Measurements from ENCODE around the gene GRB14.

Gene GRB14

GRCh38 chr2:164447660-164448059, 173.6 kb downstream of the GRB14 start:
- Histone ChIP-seq H3K79me2 (ENCODE audit: insufficient read depth, low read length) (no peaks in the 10 kb centered on the region), H3K4me1 (ENCODE audit: insufficient read depth, low read length) (peaks cover 7% of the 10 kb centered on the region; the same call in 1 of the 2 replicates), H3K9ac (ENCODE audit: low read depth, low read length) (no peak overlapping the region), H3K27ac (ENCODE audit: low read length) (no peak overlapping the region), H3K36me3 (ENCODE audit: insufficient read depth, low read length) (no peaks in the 10 kb centered on the region), H3K4me2 (ENCODE audit: insufficient read depth, low read length) (no peak overlapping the region), H3K27me3 (ENCODE audit: insufficient read depth, low read length, poor library complexity) (peaks cover 8% of the 10 kb centered on the region), H3K4me3 (ENCODE audit: low read depth in 1 of 2, low read length in 2 of 2) (no peak overlapping the region), H3K9me3 (ENCODE audit: insufficient read depth, low read length, severe bottlenecking) (no peaks in the 10 kb centered on the region), H2AFZ (ENCODE audit: low read depth, low read length) (no peak overlapping the region), H4K20me1 (ENCODE audit: insufficient read depth, low read length) (no peaks in the 10 kb centered on the region)
- DNase-seq (no peak), ATAC-seq (ENCODE audit: insufficient read depth, low read depth) (no peak)
- TF ChIP-seq CTCF (IDR thresholded peaks at IDR 0.05; ENCODE audit: borderline replicate concordance, extremely low read depth, low read length, poor library complexity, severe bottlenecking) (no peak), EZH2 (IDR thresholded peaks at IDR 0.05; ENCODE audit: borderline replicate concordance, low read depth, low read length, severe bottlenecking) (no peak)

Data from DND-41 (cell line).